ENCODE measurements around the gene RNPC3. TPM values are rescaled to one million over a fixed set of nuclear protein-coding genes. Genes with fewer than 3 reads are reported as not detected.

Gene RNPC3
- polyA plus RNA-seq, 3 donors = 8.0 to 29.6 (median 9.1) TPM

GRCh38 chr1:103516693-103517092 lies 8.8 kb upstream of the RNPC3 start:
- Mint-ChIP-seq H3K27me3 (ENCODE audit: low read depth in 3 of 3) (no peaks in the 10 kb centered on the region), H3K4me3 (no peak overlapping the region), H3K9me3 (peaks cover 0 to 8% (median 2%) of the 10 kb centered on the region in 7 donors), H3K36me3 (peaks cover 0 to 3% of the 10 kb centered on the region in 2 donors), H3K4me1 (peaks cover 1% of the 10 kb centered on the region), H3K27ac (no peak overlapping the region)
- Histone ChIP-seq H2AFZ (ENCODE audit: insufficient read depth, low read depth, low read length, poor library complexity, severe bottlenecking) (no peak overlapping the region), H3K9ac (ENCODE audit: insufficient read depth, low read length, poor library complexity, severe bottlenecking) (no peak overlapping the region), H4K20me1 (ENCODE audit: insufficient read depth, low read length) (no peaks in the 10 kb centered on the region), H3K4me1 (ENCODE audit: control insufficient read depth in 1 of 2, insufficient read depth in 2 of 2, low read length in 2 of 2) (no peaks in the 10 kb centered on the region), H3K36me3 (replicated peaks in 1 of 2; ENCODE audit: control insufficient read depth in 1 of 2, insufficient read depth in 2 of 2, low read length in 2 of 2) (no peaks in the 10 kb centered on the region), H3K4me2 (replicated peaks; ENCODE audit: extremely low read depth, low read length, poor library complexity, severe bottlenecking) (no peak overlapping the region), H3K4me3 (replicated peaks in 1 of 3; ENCODE audit: low read depth in 2 of 3, low read length in 3 of 3) (no peak overlapping the region), H3K27ac (ENCODE audit: low read depth in 1 of 2, low read length in 2 of 2) (no peak overlapping the region), H3K9me3 (replicated peaks in 1 of 2; ENCODE audit: control insufficient read depth in 1 of 2, insufficient read depth in 1 of 2, low read length in 2 of 2) (no peaks in the 10 kb centered on the region), H3K79me2 (ENCODE audit: insufficient read depth, low read length) (no peaks in the 10 kb centered on the region), H3K27me3 (ENCODE audit: control insufficient read depth in 2 of 2, insufficient read depth in 2 of 2, low read length in 2 of 2) (no peaks in the 10 kb centered on the region)
- DNase-seq = no peak
- intact Hi-C loops (cut with micrococcal nuclease) = loop anchor here in 1 of 2 donors (10.0 kb wide), 1 partner anchor 412 kb away; the partner anchor contains the start of gene COL11A1
- TF ChIP-seq CTCF (IDR thresholded peaks at IDR 0.05) = no peak

DNA sequence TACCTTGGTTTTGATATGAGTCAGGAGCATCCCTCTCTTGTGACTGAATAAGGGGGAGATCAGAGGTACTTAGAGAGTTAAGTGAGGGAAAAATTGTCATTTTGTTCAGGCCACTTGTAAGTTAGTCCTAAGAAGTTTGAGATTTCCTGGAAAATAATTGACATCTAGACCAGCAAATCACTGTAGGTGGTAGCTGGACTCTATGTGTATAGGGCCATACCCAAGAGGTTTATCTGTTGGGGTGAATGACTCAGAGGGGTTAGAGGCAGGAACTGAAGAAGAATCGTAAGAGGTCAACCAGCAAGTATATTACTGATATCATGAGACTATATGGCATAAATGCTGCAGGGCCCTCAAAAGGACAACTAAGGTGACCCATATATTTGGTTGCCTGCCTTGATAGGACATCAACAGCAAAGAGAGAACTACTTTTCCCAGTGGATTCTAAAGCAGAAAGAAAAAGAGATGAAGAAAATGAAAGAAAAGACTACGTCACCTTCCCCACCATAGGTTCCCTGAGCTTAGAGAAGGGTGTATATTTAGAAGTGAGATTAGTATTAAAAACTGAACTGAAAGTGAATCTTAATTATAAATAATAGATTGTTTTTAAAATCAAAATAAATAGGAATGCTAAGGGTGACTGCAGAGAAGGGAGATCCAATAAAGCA lies 8.0 kb upstream of the RNPC3 start:
- intact Hi-C loops (cut with micrococcal nuclease) = loop anchor here in 1 of 2 donors (10.0 kb wide), 1 partner anchor 413 kb away; the partner anchor contains the start of gene COL11A1
- no CpG with 5 or more reads among the region's 2 CpGs for WGBS (ENCODE audit: insufficient coverage)
- TF ChIP-seq CTCF (IDR thresholded peaks at IDR 0.05) = no peak
- Histone ChIP-seq H4K20me1 (ENCODE audit: insufficient read depth, low read length) (no peaks in the 10 kb centered on the region), H3K4me2 (replicated peaks; ENCODE audit: extremely low read depth, low read length, poor library complexity, severe bottlenecking) (no peak overlapping the region), H3K4me3 (replicated peaks in 1 of 3; ENCODE audit: low read depth in 2 of 3, low read length in 3 of 3) (no peak overlapping the region), H3K9ac (ENCODE audit: insufficient read depth, low read length, poor library complexity, severe bottlenecking) (no peak overlapping the region), H2AFZ (ENCODE audit: insufficient read depth, low read depth, low read length, poor library complexity, severe bottlenecking) (no peak overlapping the region), H3K27me3 (ENCODE audit: control insufficient read depth in 2 of 2, insufficient read depth in 2 of 2, low read length in 2 of 2) (no peaks in the 10 kb centered on the region), H3K79me2 (ENCODE audit: insufficient read depth, low read length) (no peaks in the 10 kb centered on the region), H3K4me1 (ENCODE audit: control insufficient read depth in 1 of 2, insufficient read depth in 2 of 2, low read length in 2 of 2) (no peaks in the 10 kb centered on the region), H3K9me3 (replicated peaks in 1 of 2; ENCODE audit: control insufficient read depth in 1 of 2, insufficient read depth in 1 of 2, low read length in 2 of 2) (no peaks in the 10 kb centered on the region), H3K27ac (ENCODE audit: low read depth in 1 of 2, low read length in 2 of 2) (no peak overlapping the region), H3K36me3 (replicated peaks in 1 of 2; ENCODE audit: control insufficient read depth in 1 of 2, insufficient read depth in 2 of 2, low read length in 2 of 2) (no peaks in the 10 kb centered on the region)
- Mint-ChIP-seq H3K9me3 (peaks cover 0 to 2% (median 0%) of the 10 kb centered on the region in 7 donors), H3K4me1 (peaks cover 1% of the 10 kb centered on the region), H3K36me3 (peaks cover 0 to 3% of the 10 kb centered on the region in 2 donors), H3K27me3 (ENCODE audit: low read depth in 3 of 3) (no peaks in the 10 kb centered on the region), H3K27ac (no peak overlapping the region), H3K4me3 (no peak overlapping the region)
- DNase-seq = no peak
